Neural cell (in vitro differentiated cells): Measurements from ENCODE around the gene AGAP5. TPM values are rescaled to one million over a fixed set of nuclear protein-coding genes. Genes with fewer than 3 reads are reported as not detected.

ENCODE experiments used
- H2AFZ ChIP-seq: fragments of 200-600, 300-800 bp; sonication (generic), shearing (Covaris generic); 2 replicates; pipeline ENCODE4 v1.6.0; 2014; ENCODE audit warnings: low read depth, mild to moderate bottlenecking, antibody characterized with exemption, low read length, moderate library complexity
- H3F3A ChIP-seq: fragments of 200-600 bp; shearing (Covaris generic); 2 replicates; pipeline ENCODE4 v1.6.1; 2016; ENCODE audit warnings: mild to moderate bottlenecking, moderate library complexity, mixed read lengths, antibody characterized with exemption, low read length; ENCODE audit not compliant: insufficient read depth, poor library complexity, severe bottlenecking
- H3K27ac ChIP-seq: fragments of 200-600, 300-800 bp; sonication (generic), shearing (Covaris generic); 2 replicates; pipeline ENCODE4 v1.5.1; 2014; ENCODE audit warnings: mild to moderate bottlenecking, low read length, moderate library complexity
- H3K27me3 ChIP-seq: fragments of 300-800, 200-600 bp; sonication (generic), shearing (Covaris generic); 2 replicates; pipeline ENCODE4 v1.6.0; 2014; ENCODE audit warnings: mild to moderate bottlenecking, low read depth, low read length, moderate library complexity; ENCODE audit not compliant: insufficient read depth
- H3K36me3 ChIP-seq: fragments of 300-800, 200-600 bp; sonication (generic), shearing (Covaris generic); 2 replicates; pipeline ENCODE4 v1.5.1; 2014; ENCODE audit warnings: mild to moderate bottlenecking, antibody characterized with exemption, low read length, moderate library complexity; ENCODE audit not compliant: insufficient read depth
- H3K4me2 ChIP-seq: fragments of 300-800, 200-600 bp; sonication (generic), shearing (Covaris generic); 2 replicates; pipeline ENCODE4 v1.6.0; 2014; ENCODE audit warnings: mild to moderate bottlenecking, low read length
- H3K4me3 ChIP-seq: fragments of 300-800, 200-600 bp; sonication (generic), shearing (Covaris generic); 2 replicates; pipeline ENCODE4 v1.5.1; 2014; ENCODE audit warnings: mild to moderate bottlenecking, low read length, moderate library complexity
- H3K79me2 ChIP-seq: fragments of 200-600 bp; shearing (Covaris generic); replicated peaks from 2 replicates; pipeline ENCODE4 v1.6.0; 2014; ENCODE audit warnings: mild to moderate bottlenecking, low read length, moderate library complexity; ENCODE audit not compliant: insufficient read depth
- H3K9ac ChIP-seq: fragments of 300-800, 200-600 bp; sonication (generic), shearing (Covaris generic); 2 replicates; pipeline ENCODE4 v1.6.1; 2016; ENCODE audit warnings: mild to moderate bottlenecking, low read length, mixed read lengths
- H3K9me2 ChIP-seq: fragments of 200-600 bp; shearing (Covaris generic); 2 replicates; pipeline ENCODE4 v1.6.1; 2016; ENCODE audit warnings: mild to moderate bottlenecking, low read length, mixed read lengths; ENCODE audit not compliant: insufficient read depth
- H3K9me3 ChIP-seq: fragments of 200-600, 300-800 bp; sonication (generic), shearing (Covaris generic); 2 replicates; pipeline ENCODE4 v1.6.1; 2016; ENCODE audit warnings: mild to moderate bottlenecking, mixed run types, low read length, moderate library complexity, mixed read lengths
- H4K20me1 ChIP-seq: fragments of 200-600 bp; shearing (Covaris generic); 2 replicates; pipeline ENCODE4 v1.6.1; 2016; ENCODE audit warnings: mild to moderate bottlenecking, mixed run types; ENCODE audit not compliant: insufficient read depth
- CTCF ChIP-seq: fragments of 450-650 bp; IDR thresholded peaks from 2 replicates; pipeline ENCODE4 v1.5.1; 2014; ENCODE audit warnings: antibody characterized with exemption, mild to moderate bottlenecking, moderate library complexity; ENCODE audit not compliant: poor library complexity, severe bottlenecking
- EZH2 ChIP-seq: fragments of 200-600, 300-800 bp; shearing (Covaris generic), sonication (generic); IDR thresholded peaks from 2 replicates; pipeline ENCODE4 v1.6.1; 2014; ENCODE audit warnings: antibody characterized with exemption, low read length, borderline replicate concordance, mild to moderate bottlenecking; ENCODE audit not compliant: insufficient read depth, poor library complexity, severe bottlenecking
- MXI1 ChIP-seq: fragments of 450-650 bp; conservative IDR thresholded peaks from 2 replicates; pipeline ENCODE4 v1.6.1; 2014; ENCODE audit warnings: antibody characterized with exemption, mild to moderate bottlenecking; ENCODE audit not compliant: poor library complexity, severe bottlenecking
- POLR2AphosphoS5 ChIP-seq: IDR thresholded peaks from 2 replicates; pipeline ENCODE4 v1.6.1; 2012
- RAD21 ChIP-seq: fragments of 450-650 bp; conservative IDR thresholded peaks from 2 replicates; pipeline ENCODE4 v1.6.1; 2014; ENCODE audit warnings: antibody characterized with exemption, mild to moderate bottlenecking, moderate library complexity
- REST ChIP-seq: IDR thresholded peaks from 2 replicates; pipeline ENCODE4 v1.6.1; 2012; ENCODE audit warnings: borderline replicate concordance
- SMC3 ChIP-seq: fragments of 450-650 bp; conservative IDR thresholded peaks from 2 replicates; pipeline ENCODE4 v1.6.1; 2014; ENCODE audit warnings: antibody characterized with exemption, mild to moderate bottlenecking, moderate library complexity; ENCODE audit not compliant: poor library complexity
- TAF1 ChIP-seq: IDR thresholded peaks from 2 replicates; pipeline ENCODE4 v1.6.1; 2012; ENCODE audit warnings: low read depth
- polyA plus RNA-seq: library from polyadenylated mRNA; depleted of rRNA; stranded (reverse); fragments of >200 nt; gene quantifications from 2 replicates; pipeline ENCODE4 v1.2.3, GENCODE V29; 2014

Gene AGAP5
- polyA plus RNA-seq, 1 donor from 2014 or later: 6.5 TPM

GRCh38 chr10:73643362-73643761, 54.5 kb downstream of the AGAP5 start:
- Histone ChIP-seq H3K4me2 (no peak overlapping the region), H4K20me1 (no peaks in the 10 kb centered on the region), H3K9me2 (no peaks in the 10 kb centered on the region), H3K36me3 (no peaks in the 10 kb centered on the region), H3K4me3 (no peak overlapping the region), H3K27me3 (no peaks in the 10 kb centered on the region), H3K27ac (no peak overlapping the region), H3K9me3 (no peaks in the 10 kb centered on the region), H3F3A (no peaks in the 10 kb centered on the region), H3K79me2 (no peaks in the 10 kb centered on the region), H2AFZ (no peak overlapping the region), H3K9ac (no peak overlapping the region)
- TF ChIP-seq POLR2AphosphoS5: no peak
- no peak for TF ChIP-seq RAD21
- TF ChIP-seq EZH2: no peak
- no peak for TF ChIP-seq MXI1
- TF ChIP-seq SMC3: no peak

- Histone ChIP-seq H3K4me2 (no peak within 1 kb of the TSS), H3K9me3 (no peaks in the 10 kb centered on the region), H3K4me3 (no peak within 1 kb of the TSS), H3K27me3 (no peaks in the 10 kb centered on the region), H3K36me3 (no peaks in the 10 kb centered on the region), H3K9me2 (no peaks in the 10 kb centered on the region), H3K9ac (no peak within 1 kb of the TSS), H3K79me2 (no peaks in the 10 kb centered on the region), H3K27ac (no peak within 1 kb of the TSS), H4K20me1 (no peaks in the 10 kb centered on the region), H2AFZ (no peak within 1 kb of the TSS), H3F3A (no peaks in the 10 kb centered on the region)
- TF ChIP-seq REST (no peak), CTCF (no peak), TAF1 (no peak), SMC3 (no peak), MXI1 (no peak)
These were observed 56.4 kb downstream of the AGAP5 start, which contains the start of gene MYOZ1 for GRCh38 chr10:73641328-73642060. TSS of gene MYOZ1 (minus strand) at chr10:73641474. CDS start at chr10:73640017, 1,457 bp downstream.

- H3K9ac ChIP-seq: no peak overlapping the region
- H3F3A ChIP-seq: no peaks in the 10 kb centered on the region
- no peak overlapping the region for H3K27ac ChIP-seq
- TF ChIP-seq CTCF: no peak
- TF ChIP-seq SMC3: no peak
- TF ChIP-seq MXI1: no peak
- no peak for TF ChIP-seq POLR2AphosphoS5
- no peak for TF ChIP-seq RAD21
- no peak for TF ChIP-seq REST
- H3K27me3 ChIP-seq: no peaks in the 10 kb centered on the region
- H3K36me3 ChIP-seq: no peaks in the 10 kb centered on the region
- no peak overlapping the region for H2AFZ ChIP-seq
- no peaks in the 10 kb centered on the region for H3K79me2 ChIP-seq
- no peak overlapping the region for H3K4me3 ChIP-seq
- no peaks in the 10 kb centered on the region for H3K9me2 ChIP-seq
- H3K4me2 ChIP-seq: no peak overlapping the region
- no peaks in the 10 kb centered on the region for H4K20me1 ChIP-seq
- H3K9me3 ChIP-seq: no peaks in the 10 kb centered on the region
These were observed 58.6 kb downstream of the AGAP5 start for GRCh38 chr10:73639286-73639685.
